ENCODE results near the gene EIPR1.

The EIPR1 gene

GRCh38 chr2:3139906-3140305 lies 237.7 kb downstream of the EIPR1 start:
- DNase-seq, result no peak
